HG03457 (cell line): ENCODE results near the gene UBE2K.
"Not testable (repeated sequence)": the region's sequence is repeated elsewhere in the genome, so short reads cannot be mapped to it uniquely, and the experiment has no call there.

Experiments used
- ATAC-seq: cut with Tn5 transposase; IDR thresholded peaks from one replicate; pipeline ENCODE4 v1.9.1; 2021; ENCODE audit warnings: moderate number of reproducible peaks; ENCODE audit not compliant: unreplicated experiment

The UBE2K gene

DNA sequence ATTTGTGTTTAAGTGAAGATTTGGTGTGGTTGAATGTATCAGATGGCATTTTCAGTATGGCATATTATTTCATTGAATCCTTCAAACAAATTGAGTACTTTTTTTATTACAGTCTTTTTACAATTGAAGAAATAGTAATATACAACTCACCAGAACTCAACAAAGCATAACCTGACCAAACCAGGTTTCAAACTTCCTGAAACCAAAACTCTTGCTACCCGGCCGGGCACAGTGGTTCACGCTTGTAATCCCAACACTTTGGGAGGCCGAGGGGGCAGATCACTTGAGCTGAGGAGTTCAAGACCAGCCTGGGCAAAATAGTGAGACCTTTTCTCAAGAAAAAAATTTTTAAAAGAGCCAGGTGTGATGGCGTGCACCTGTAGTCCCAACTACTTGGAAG lies 94.2 kb downstream of the UBE2K start:
- ATAC-seq: no peak

DNA sequence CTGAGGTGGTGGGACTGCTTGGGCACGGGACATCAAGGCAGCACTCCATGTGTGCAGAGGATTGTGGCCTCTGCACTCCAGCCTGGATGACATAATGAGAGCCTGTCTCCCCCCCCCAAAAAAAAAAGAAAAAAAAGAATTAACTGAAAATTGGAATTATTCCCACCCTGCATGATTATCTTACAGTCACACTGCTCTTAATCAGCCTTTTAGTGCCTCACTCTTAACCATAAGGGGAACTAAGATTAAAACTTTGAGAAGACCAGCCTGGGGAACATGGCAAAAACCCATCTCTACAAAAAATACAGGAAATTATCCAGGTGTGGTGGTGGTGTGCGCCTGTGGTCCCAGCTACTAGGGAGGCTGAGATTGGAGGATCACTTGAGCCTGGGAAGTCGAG lies 94.6 kb downstream of the UBE2K start:
- no peak for ATAC-seq

DNA sequence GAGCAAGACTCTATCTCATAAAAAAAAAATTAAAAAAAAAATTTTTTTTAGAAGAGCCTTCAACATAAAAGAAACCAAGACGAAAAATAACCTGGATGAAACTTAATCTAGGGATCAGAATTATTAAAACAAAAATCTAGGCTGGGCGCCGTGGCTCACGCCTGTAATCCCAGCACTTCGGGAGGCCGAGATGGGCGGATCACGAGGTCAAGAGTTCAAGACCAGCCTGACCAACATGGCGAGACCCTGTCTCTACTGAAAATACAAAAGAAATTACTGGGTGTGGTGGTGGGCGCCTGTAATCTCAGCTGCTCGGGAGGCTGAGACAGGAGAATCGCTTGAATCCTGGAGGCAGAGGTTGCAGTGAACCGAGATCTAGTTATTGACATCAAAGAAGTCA lies 95.0 kb downstream of the UBE2K start:
- not testable (repeated sequence) for ATAC-seq

DNA sequence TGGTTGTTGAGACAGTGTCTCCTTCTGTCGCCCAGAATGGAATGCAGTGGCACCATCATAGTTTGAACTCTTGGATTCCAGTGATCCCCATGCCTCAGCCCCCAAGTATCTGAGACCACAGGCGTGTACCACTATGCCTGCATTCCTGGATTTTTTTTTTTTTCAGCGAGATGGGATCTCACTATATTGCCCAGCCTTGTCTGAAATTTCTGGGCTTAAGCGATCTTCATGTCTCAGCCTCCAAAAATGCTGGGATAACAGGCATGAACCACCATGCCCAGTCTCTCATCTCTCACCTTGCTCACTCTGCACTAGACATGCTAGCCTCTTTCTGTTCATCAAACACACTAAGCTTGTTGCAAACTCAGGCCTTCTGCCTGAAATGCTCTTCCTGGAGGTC lies 104.1 kb downstream of the UBE2K start:
- no peak for ATAC-seq

DNA sequence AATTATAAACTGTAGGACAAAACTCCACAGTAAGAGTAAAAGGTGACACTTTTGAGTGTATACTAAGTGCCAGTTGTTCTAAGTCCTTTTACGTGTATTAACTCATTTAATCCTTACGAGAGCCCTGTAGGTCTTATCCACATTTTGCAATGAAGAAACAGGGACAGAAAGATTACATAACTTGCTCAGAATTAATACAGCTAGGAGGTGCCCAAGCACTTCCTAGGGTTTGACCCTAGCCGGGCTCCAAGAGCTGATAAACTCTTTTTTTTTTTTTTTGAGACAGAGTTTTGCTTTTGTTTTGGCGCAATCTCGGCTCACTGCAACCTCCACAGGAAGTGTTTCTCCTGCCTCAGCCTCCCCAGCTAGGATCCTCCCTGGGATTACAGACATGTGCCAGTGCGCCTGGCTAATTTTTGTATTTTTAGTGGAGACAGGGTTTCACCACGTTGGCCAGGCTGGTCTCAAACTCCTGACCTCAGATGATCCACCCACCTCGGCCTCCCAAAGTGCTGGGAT lies 110.4 kb downstream of the UBE2K start:
- no peak for ATAC-seq

DNA sequence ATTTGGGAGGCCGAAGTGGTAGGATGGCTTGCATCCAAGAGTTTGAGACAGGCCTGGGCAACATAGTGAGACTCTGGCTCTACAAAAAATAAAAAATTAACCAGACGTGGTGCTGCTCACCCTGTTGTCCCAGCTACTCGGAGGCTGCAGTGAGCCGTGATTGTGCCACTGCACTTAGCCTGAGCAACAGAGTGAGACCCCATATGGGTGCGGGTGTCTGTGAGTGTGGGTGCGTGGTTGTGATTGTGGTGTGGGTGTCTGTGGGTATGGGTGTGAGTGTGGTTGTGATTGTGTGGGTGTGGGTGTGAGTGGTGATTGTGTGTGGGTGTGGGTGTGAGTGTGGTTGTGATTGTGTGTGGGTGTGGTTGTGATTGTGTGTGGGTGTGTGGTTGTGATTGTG lies 114.6 kb downstream of the UBE2K start:
- ATAC-seq: no peak

DNA sequence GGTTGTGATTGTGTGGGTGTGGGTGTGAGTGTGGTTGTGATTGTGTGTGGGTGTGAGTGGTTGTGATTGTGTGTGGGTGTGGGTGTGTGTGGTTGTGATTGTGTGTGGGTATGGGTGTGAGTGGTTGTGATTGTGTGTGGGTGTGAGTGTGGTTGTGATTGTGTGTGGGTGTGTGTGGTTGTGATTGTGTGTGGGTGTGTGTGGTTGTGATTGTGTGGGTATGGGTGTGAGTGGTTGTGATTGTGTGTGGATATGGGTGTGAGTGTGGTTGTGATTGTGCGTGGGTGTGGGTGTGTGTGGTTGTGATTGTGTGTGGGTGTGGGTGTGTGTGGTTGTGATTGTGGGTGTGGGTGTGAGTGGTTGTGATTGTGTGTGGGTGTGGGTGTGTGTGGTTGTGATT lies 115.1 kb downstream of the UBE2K start:
- ATAC-seq: not testable (repeated sequence)

DNA sequence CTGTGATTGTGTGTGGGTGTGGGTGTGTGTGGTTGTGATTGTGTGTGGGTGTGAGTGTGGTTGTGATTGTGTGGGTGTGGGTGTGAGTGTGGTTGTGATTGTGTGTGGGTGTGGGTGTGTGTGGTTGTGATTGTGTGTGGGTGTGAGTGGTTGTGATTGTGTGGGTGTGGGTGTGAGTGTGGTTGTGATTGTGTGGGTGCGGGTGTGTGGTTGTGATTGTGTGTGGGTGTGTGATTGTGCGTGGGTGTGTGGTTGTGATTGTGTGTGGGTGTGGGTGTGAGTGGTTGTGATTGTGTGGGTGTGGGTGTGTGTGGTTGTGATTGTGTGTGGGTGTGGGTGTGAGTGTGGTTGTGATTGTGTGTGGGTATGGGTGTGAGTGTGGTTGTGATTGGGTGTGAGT lies 115.8 kb downstream of the UBE2K start:
- not testable (repeated sequence) for ATAC-seq

DNA sequence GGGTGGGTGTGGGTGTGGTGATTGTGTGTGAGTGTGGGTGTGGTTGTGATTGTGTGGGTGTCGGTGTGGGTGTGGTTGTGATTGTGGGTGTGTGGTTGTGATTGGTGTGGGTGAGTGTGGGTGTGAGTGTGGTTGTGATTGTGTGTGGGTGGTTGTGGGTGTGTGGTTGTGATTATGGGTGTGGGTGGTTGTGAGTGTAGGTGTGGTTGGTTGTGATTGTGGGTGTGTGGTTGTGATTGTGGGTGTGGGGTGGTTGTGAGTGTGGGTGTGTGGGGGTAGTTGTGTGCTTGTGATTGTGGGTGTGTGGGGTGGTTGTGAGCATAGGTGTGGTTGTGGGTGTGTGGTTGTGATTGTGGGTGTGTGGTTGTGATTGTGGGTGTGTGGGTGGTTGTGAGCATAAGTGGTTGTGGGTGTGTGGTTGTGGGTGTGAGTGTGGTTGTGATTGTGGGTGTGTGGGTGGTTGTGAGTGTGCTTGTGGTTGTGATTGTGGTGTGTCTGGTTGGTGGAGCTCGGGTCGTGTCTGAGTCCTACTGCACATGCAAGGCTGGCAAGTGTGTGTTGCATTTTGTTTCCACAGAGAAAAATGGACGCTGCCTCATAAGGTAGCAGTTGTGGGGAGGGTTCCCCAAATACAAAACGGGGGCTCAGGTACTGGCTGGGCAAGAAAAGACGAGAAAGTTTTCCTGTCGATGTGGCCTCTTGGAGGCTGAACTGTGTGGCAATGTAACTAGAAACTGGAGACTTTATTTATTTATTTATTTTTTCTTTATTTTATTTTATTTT lies 116.7 kb downstream of the UBE2K start:
- no peak for ATAC-seq

DNA sequence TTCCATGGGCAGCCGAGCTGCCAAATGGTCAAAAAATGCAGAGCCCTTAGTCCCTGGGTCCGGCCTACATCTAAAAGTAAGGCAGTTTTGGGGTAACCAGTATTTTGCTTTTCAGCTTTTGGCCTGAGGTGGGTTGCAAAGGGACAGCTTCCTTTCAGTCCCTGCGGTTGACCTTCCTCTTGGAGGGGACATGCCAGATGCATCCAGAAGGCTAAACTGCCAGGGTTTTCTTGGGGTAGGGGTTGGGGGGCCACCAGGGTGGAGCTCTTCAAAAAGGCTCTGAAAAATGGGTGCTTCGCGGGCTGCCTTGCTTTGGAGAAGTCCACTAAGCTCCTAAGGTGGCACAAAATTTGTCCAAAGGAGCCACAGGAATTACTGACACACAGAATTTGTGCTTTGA lies 120.7 kb downstream of the UBE2K start:
- ATAC-seq: no peak

DNA sequence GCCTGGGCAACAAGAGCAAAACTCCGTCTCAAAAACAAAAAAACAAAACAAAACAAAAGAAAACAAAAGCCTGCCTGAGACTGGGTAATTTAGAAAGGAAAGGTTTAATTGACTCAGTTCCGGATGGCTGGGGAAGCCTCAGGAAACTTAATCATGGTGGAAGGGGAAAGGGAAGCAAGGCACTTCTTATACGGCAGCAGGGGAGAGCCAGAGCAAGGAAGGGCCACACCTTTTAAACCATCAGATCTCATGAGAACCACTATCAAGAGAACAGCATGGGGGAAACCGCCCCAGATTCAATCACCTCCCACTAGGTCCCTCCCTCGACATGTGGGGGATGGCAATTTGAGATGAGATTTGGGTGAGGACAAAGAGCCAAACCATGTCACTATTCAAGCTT lies 122.2 kb downstream of the UBE2K start:
- ATAC-seq: no peak

DNA sequence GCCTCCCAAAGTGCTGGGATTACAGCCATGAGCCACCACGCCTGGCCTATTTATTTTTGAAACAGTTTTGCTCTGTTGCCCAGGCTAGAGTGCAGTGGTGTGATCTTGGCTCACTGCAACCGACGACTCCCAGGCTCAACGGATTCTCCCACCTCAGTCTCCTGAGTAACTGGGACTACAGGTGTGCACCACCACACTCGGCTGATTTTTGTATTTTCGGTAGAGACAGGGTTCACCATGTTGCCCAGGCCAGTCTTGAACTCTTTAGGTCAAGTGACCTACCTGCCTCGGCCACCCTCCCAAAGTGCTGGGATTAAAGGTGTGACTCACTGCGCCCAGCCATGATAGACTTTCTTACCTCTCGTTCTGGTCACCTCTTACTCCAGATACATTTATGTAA lies 124.0 kb downstream of the UBE2K start:
- ATAC-seq: no peak

DNA sequence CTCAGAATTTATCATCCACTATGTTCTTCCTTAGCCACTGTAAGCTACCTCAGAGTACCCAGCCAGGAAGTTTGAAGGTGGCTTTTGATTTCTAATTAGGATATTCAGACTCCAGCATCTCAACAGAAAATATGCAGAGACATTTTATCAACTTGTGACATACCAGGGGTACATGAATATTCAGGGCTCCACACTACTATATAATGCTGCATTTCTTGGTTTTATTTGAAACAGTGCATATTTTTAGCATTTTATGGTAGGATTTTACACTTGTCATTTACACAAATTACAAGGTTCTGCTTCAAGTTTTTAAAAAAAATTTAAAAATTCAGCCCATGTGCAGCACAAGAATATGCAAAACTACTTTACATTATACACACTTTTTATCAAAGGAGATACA lies 124.7 kb downstream of the UBE2K start:
- ATAC-seq: no peak

DNA sequence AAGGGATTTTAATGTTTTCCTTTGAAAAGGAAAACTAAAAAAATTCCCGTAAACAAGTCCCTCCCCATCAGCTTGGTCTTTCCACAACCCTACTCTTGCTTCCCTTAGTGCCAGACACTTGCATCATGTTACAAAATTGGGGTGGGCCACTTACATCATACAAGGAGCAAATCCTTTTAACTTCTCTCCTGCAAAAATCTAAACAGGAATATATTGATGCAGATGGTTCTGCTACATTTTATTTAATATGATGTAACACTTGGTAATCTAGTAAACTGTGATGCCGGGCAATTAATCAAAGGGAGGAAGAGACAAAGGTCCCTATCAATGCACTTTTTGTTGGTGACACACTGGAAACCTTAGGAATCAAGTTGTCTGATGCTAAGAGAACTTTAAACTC lies 125.3 kb downstream of the UBE2K start:
- no peak for ATAC-seq

DNA sequence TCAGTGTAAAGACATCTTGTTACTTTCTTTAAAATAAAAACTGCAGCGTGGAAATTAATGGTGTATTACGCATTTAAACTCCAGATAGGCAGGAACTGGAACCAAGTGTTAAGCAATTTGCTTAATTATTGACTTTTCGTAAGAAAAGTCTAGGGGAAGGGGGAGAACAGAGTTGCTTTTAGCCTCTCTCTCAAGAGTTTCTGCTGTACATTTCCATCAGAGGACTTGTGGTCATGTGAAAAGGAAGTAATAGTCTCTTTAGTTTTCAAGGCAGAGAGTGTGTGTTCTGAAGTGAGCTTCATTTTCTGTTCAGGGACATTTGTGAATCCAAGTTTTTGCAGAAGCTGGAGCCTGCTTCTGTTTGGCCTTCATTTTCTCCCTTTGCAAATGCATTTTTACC lies 127.2 kb downstream of the UBE2K start:
- no peak for ATAC-seq

DNA sequence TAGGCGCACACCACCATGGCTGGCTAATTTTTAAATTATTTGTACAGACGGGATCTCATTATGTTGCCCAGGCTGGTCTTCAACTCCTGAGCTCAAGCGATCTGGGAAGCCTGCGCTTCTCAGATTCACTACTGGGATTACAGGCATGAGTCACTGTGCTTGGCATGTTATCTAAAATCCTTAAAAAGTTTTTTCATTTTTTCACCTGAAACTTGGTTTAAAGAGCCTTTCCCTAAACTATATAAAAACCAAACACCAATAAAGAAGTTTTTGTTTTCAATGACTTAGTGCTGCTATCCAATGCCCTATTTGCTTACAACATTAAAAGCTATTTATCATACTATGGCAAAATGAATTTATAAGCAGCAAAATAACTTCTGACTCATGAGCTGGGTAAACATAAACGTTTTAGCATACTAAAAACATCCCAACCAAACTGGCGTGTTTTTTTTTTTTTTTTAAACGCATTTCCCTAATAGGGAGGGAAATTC lies 127.8 kb downstream of the UBE2K start:
- ATAC-seq: no peak
